ENCODE measurements around the gene GRXCR2.

DNA sequence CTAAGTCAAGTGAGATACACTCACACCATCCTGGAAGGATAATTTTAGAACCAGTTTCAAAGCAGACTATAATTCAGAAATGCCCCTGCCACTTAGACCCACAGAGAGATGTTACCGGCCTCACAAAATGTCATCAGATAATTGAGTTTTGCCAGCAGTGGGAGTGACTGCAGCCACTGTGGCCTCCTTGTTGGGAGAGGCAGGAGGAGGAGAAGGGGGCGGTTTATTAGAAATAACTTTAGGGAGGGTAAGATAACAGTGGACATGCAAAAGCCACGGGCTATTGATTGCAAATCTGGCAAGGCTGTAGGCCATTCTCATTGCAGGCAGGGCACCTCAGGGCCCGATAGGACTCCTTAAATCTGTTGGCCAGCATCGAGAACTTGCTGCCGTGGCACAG lies 13.4 kb downstream of the GRXCR2 start:
- TF ChIP-seq, protein P1, sequence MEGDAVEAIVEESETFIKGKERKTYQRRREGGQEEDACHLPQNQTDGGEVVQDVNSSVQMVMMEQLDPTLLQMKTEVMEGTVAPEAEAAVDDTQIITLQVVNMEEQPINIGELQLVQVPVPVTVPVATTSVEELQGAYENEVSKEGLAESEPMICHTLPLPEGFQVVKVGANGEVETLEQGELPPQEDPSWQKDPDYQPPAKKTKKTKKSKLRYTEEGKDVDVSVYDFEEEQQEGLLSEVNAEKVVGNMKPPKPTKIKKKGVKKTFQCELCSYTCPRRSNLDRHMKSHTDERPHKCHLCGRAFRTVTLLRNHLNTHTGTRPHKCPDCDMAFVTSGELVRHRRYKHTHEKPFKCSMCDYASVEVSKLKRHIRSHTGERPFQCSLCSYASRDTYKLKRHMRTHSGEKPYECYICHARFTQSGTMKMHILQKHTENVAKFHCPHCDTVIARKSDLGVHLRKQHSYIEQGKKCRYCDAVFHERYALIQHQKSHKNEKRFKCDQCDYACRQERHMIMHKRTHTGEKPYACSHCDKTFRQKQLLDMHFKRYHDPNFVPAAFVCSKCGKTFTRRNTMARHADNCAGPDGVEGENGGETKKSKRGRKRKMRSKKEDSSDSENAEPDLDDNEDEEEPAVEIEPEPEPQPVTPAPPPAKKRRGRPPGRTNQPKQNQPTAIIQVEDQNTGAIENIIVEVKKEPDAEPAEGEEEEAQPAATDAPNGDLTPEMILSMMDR (IDR thresholded peaks at IDR 0.05): no peak
- TF ChIP-seq POLR2A (IDR thresholded peaks at IDR 0.05): no peak
